Stomach (tissue), 4 donors: ENCODE data around the gene PGM3.

Experiments used
- CTCF ChIP-seq, 7 experiments: fragments of 450-650 bp in 4 of 7; fragments of 200-600 bp in 3 of 7; sonication (generic) in 3 of 7; IDR thresholded peaks; one replicate each; pipeline ENCODE4 v1.5.1; 2016 to 2019; ENCODE audit warnings: antibody characterized with exemption in 7 of 7, control low read depth in 2 of 7, mild to moderate bottlenecking in 1 of 7
- EP300 ChIP-seq: sonication (generic); formaldehyde crosslinking; IDR thresholded peaks from one replicate; pipeline ENCODE4 v1.6.1; 2017; ENCODE audit warnings: antibody characterized with exemption

GRCh38 chr6:83153883-83154521, 39.1 kb downstream of the PGM3 start:
- TF ChIP-seq EP300 (no peak), CTCF (IDR thresholded peaks at IDR 0.05) (no peak)
